CD4-positive, alpha-beta T cell treated with Interferon alpha-2 for 1 hour (primary cell): Measurements from ENCODE around the gene NBAS.
"Not testable (repeated sequence)": the region's sequence is repeated elsewhere in the genome, so short reads cannot be mapped to it uniquely, and the experiment has no call there.

Experiments
- DNase-seq, 2 donors: peaks; one replicate each; pipeline ENCODE4 v3.0.0-alpha.2; 2020 to 2022

The NBAS gene

DNA sequence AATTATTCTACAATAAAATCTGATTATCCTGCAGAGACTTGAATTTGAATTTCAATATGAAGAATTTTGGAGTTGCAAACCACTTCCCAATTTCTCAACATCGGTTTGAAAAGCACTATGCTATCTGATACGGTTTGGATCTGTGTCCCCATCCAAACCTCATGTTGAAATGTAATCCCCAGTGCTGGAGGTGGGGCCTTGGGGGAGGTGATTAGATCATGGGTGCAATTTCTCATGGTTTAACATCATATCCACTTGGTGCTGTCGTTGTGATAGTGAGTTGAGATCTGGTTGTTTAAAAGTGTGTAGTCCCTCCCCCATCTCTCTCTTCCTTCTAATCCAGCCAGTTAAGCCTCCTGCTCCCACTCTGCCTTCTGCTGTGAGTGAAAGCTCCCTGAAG is 205.7 kb downstream of the NBAS start:
- no peak for DNase-seq

DNA sequence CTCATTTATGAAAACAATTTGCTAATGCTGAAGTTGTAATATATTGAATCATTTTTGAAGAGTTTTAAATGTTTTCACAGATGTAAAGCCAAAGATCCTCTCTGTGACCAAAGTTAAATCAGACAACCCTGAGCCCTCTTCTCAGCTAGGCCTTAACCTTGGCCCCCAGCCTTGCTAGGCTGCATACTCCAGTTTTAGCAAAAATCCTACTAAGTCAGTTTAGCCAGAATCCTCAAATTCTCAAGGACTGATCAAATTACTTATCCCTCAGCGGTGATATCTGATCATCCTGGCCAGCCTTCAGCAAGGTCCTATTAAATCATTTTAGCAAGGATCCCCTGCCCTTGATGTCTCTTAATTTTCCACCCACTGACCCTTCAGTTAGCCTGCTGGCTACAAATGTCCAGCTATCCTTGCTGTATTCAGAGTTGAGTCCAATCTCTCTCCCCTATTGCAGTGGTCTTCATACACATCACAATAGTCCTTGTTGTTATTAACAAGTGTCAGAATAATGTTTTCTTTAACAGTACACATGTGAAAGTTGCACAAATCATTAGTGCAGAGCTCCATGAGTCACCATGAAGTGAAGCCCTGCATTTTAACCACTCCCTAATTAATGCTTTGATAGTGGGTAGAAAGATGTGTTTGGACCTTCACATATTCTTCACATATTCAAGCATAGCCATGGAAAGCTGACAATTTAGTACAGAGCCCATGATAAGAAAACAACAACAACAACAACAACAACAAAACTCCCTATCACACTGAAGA is 206.4 kb downstream of the NBAS start:
- no peak for DNase-seq

- no peak for DNase-seq
Measured at GRCh38 chr2:15352363-15352762, 208.8 kb downstream of the NBAS start.

GRCh38 chr2:15348636-15349035 is 212.5 kb downstream of the NBAS start:
- DNase-seq: no peak

DNA sequence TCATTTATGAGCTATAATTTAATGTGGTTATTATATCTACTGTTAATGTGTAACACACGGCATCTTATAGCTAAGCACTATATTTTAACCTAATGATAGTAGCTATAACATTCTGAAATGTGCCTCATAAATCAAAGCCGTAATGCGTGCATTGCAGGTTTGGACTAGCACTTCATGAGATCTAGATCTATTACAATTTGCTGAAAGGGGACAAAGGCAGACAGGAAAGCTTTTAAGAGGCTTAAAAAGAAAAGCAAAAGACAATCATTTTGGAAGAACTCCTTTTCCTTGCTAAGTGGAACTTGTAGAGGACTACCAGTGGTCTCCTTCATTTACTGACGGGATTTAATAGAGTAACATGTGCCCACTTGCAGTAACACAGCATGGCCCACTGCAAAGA is 213.1 kb downstream of the NBAS start:
- no peak for DNase-seq

DNA sequence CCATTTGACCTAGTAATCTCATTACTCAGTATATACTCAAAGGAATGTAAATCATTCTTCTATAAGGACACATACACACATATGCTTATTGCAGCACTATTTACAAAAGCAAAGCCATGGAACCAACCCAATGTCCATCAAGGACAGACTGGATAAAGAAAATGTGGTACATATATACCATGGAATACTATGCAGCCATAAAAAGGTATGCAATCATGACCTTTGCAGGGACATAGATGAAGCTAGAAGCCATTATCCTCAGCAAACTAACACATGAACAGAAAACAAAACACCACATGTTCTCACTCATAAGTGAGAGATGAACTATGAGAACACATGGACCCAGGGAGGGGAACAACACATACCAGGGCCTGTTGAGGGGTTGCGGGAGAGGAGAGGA is 214.5 kb downstream of the NBAS start:
- no peak for DNase-seq

DNA sequence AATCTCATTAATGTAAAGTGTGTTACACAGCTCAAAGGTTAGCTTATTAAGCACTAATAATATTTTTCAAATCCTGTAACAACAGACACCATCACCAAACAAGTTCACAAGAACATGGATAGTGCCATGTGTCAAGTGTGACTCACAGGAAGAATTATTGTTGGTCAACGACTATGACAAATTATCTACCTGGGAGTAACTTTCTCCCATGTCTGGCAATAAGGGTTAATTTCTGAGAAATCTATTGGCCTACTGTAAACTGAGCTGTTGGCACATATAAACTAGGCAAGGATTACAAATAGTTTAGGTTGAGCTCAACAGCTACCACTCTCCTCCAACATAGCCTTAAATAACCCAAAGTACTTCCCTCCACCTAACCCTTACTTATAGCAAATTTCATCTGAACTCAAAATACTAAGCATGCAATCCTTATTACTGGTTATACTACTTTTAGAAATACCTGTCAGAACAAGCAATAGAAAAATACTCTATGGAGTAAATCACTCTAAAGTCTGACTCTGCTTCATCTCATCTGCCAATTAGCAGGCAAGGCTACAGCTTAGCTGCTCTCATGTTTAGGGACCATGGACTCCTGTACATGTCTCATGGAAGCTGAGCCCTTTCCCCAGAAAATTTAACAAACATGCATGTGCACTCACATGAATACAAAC is 223.0 kb downstream of the NBAS start:
- DNase-seq: no peak

DNA sequence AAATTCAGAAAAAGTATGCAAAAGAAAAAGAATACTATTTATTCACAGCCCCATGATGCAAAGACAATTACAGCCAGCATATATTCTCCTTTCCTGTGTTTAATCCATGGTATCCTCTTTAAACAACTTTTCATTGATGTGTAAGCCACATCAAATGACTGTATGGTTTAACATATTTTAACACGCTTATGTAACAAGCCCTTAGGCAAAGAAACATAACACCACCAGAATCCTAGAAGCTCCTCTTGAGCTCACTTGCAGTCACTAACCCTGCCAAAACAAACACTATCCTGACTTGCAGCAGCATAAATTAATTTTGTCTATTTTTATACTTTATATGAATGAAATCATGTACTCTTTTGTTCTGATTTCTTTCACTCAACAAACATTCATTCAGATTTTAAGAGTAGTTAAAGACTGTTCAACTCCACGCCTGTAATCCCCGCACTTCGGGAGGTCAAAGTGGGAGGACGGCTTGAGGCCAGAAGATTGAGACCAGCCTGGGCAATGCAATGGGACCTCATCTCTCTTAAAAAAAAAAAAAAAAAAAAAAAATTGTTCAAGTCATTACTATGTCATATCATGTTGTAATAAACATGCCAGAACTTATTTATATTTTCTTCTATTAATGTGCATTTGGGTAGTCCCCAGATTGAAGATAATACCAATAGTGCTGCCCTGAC is 226.3 kb downstream of the NBAS start:
- DNase-seq: no peak

DNA sequence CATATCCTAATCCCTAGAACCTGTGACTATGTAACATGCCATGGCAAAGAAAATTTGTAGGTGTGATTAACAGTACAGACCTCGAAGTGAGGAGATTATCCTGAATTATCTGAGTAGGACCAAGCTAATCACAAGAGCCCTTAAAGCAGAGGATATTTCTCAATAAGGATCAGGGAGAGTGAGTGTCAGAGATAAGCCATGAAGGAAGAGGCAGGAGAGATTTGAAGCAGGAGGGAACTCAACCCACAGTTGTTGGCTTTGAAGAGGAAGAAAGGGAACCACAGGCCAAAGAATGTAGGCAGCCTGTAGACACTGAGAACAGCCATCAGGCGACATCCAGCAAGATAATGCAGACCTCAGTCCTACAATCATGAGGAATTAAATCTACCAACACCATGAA is 229.3 kb downstream of the NBAS start:
- DNase-seq: no peak

- DNase-seq: no peak
Measured at GRCh38 chr2:15325296-15325695, 235.8 kb downstream of the NBAS start.

DNA sequence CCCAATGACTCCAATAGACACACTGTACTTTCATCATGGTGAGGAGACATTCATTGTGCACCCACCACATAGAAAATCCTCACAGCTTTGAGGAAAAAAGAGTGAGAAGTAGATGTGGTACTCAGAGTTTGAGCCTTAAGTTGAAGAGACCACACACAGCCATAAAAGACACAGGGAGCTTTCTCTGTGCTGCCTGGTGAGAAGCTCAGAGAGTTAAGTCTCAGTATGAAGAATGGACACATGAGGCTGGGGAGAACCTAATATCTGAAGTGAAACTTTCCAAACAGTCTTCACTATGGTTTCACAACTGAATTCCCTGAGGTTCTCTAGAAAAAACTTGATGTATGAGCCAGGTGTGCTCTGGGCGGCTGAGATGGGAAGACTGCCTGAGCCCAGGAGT is 237.9 kb downstream of the NBAS start:
- no peak for DNase-seq

DNA sequence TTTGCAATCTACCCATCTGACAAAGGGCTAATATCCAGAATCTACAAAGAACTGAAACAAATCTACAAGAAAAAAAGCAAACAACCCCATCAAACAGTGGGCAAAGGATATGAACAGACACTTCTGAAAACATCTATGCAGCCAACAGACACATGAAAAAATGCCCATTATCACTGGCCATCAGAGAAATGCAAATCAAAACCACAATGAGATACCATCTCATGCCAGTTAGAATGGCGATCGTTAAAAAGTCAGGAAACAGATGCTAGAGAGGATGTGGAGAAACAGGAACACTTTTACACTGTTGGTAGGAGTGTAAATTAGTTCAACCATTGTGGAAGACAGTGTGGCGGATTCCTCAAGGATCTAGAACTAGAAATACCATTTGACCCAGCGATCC is 239.7 kb downstream of the NBAS start:
- DNase-seq: not testable (repeated sequence)

DNA sequence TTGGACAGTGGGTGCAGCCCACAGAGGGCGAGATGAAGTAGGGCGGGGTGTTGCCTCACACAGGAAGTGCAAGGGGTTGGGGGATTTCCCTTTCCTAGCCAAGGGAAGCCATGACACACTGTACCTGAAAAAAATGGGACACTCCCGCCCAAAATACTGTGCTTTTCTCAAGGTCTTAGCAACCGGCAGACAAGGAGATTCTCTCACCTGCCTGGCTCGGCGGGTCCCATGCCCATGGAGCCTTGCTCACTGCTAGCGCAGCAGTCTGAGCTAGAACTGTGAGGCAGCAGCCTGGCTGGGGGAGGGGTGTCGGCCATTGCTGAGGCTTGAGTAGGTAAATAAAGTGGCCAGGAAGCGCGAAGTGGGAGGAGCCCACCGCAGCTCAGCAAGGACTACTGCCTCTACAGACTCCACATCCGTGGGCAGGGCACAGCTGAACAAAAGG is 244.7 kb downstream of the NBAS start:
- peak; percentile 35 to 51 for DNase-seq

- DNase-seq: no peak
Measured at GRCh38 chr2:15315411-15315810, 245.7 kb downstream of the NBAS start.

- no peak for DNase-seq
Measured at GRCh38 chr2:15313657-15314056, 247.5 kb downstream of the NBAS start.

- DNase-seq: no peak
Measured at GRCh38 chr2:15311926-15312325, 249.2 kb downstream of the NBAS start.

- DNase-seq: peak in 1 of 2 donors; percentile 11
Measured at GRCh38 chr2:15311201-15311907, 249.8 kb downstream of the NBAS start.

GRCh38 chr2:15307526-15307925 is 253.6 kb downstream of the NBAS start:
- DNase-seq: no peak

GRCh38 chr2:15306706-15307105 is 254.4 kb downstream of the NBAS start:
- no peak for DNase-seq

GRCh38 chr2:15303874-15304273 is 257.3 kb downstream of the NBAS start:
- no peak for DNase-seq

DNA sequence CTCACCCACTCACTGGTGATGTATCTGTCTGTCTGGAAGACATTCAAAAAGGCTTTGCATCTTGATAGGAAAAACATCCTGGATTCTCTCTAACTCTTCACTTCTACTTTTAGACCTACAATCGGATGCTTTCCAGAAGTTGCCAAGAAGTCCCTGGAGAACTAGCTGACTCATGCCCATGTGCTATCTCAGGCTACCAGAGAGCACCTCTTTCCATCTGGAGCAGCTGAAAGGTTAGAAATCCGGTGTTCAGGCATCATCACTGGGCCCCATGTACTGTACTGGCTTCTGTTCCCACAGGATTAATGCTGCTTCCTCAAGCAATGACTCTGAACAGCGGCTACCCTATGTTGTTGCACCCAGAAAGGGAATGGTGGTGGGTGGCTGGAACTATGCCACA is 259.0 kb downstream of the NBAS start:
- no peak for DNase-seq

DNA sequence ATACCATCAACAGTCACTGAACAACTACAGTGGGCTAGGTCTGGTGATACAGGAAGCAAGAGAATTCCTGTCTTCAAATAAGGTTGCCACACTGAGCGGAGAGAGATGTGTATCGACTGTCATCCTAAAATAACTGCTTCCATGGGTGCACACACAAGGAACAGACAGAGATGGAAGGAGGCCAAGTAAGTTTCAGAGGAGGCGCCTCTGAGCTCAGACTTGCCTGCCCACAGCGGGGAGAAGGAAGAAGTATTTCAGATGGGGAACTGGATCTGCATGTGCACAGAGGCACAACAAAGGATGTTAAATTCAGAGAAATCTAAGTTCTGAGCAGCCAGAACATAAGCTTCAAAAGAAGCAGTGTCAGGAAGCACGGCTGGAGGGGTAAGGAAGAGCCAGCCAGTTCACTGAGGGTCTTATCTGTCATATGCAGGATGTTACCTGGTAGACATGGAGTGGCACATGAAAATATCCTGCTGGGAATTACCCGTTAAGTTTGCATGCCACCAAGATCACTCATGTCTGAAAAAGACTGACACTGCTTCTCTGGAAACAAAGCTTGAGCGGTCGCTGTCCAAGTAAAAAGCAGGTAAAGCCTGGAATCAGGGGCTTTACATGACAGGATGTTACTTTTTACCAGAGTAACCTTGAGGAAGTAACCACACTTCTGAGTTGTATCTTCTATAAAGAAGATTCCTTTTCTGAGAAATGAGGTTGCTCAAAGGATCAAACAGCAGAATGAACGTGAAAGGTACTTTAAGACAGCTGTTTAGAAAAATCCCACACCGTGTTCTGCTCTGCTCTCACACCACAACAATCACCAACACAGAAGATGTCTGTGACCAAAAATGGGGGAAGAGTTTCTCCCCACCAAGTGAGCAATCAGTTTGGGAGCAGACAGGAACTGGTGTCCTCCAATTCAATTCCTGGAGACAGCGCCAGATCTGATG is 260.2 kb downstream of the NBAS start:
- DNase-seq: no peak
